Smooth muscle cell (in vitro differentiated cells): ENCODE data around the gene USP46. TPM values are rescaled to one million over a fixed set of nuclear protein-coding genes. Genes with fewer than 3 reads are reported as not detected.
A peak's percentile ranks its signal among the peaks of the same experiment; 100 is the strongest.

Experiments
- DNase-seq: peaks from one replicate; lab custom pipeline; 2025; ENCODE audit not compliant: unreplicated experiment; lab: John Stamatoyannopoulos, UW
- H2AFZ ChIP-seq: fragments of 200-600 bp; sonication (generic); 2 replicates; pipeline ENCODE4 v1.6.0; 2016; ENCODE audit warnings: antibody characterized with exemption, low read depth, mild to moderate bottlenecking
- H3F3A ChIP-seq: fragments of 200-600 bp; sonication (generic); 2 replicates; pipeline ENCODE4 v1.6.0; 2017; ENCODE audit warnings: antibody characterized with exemption, low read depth
- H3K27ac ChIP-seq: fragments of 200-600 bp; sonication (generic); 2 replicates; pipeline ENCODE4 v1.5.1; 2016; ENCODE audit warnings: low read depth, mild to moderate bottlenecking
- H3K27me3 ChIP-seq: fragments of 200-600 bp; sonication (generic); 2 replicates; pipeline ENCODE4 v1.6.1; 2016; ENCODE audit warnings: low read depth, mild to moderate bottlenecking
- H3K36me3 ChIP-seq: fragments of 200-600 bp; sonication (generic); 2 replicates; pipeline ENCODE4 v1.5.1; 2016; ENCODE audit warnings: low read depth
- H3K4me1 ChIP-seq: fragments of 200-600 bp; sonication (generic); 2 replicates; pipeline ENCODE4 v1.5.1; 2016; ENCODE audit warnings: low read depth
- H3K4me2 ChIP-seq: fragments of 200-600 bp; sonication (generic); 2 replicates; pipeline ENCODE4 v1.6.0; 2016; ENCODE audit warnings: mild to moderate bottlenecking
- H3K4me3 ChIP-seq: fragments of 200-600 bp; sonication (generic); 2 replicates; pipeline ENCODE4 v1.5.1; 2016; ENCODE audit warnings: mild to moderate bottlenecking
- H3K79me2 ChIP-seq: fragments of 200-600 bp; sonication (generic); 2 replicates; pipeline ENCODE4 v1.6.0; 2016; ENCODE audit warnings: low read depth, mild to moderate bottlenecking
- H3K9ac ChIP-seq: fragments of 200-600 bp; sonication (generic); 2 replicates; pipeline ENCODE4 v1.6.0; 2016; ENCODE audit warnings: low read depth
- H3K9me3 ChIP-seq: fragments of 200-600 bp; sonication (generic); replicated peaks from 2 replicates; pipeline ENCODE4 v1.5.1; 2016; ENCODE audit warnings: low read depth
- H4K20me1 ChIP-seq: fragments of 200-600 bp; sonication (generic); 2 replicates; pipeline ENCODE4 v1.6.0; 2016; ENCODE audit warnings: low read depth
- WGBS: methylation state at CpG from one replicate; pipeline ENCODE4 v1.1.7; 2016; ENCODE audit warnings: low lambda C conversion rate; 5-methylcytosine and 5-hydroxymethylcytosine counted together
- polyA plus RNA-seq: library from polyadenylated mRNA; unstranded; fragments of >200 nt; fragmentation: Nextera tagmentation; extraction: Ambion mirVana; gene quantifications from 2 replicates; pipeline ENCODE4 v1.2.1, GENCODE V29; 2016
- total RNA-seq: library from RNA; depleted of rRNA; stranded (reverse); fragments of >200 nt; gene quantifications from 2 replicates; pipeline ENCODE4 v1.2.3, GENCODE V29; 2014
- TF ChIP-seq, protein P1 (sequence below): fragments of 200-600 bp; sonication (generic); IDR thresholded peaks from 2 replicates; pipeline ENCODE4 v1.5.1; 2017; ENCODE audit warnings: borderline replicate concordance, mild to moderate bottlenecking, antibody characterized with exemption; ENCODE audit not compliant: insufficient read depth, poor library complexity, severe bottlenecking

The USP46 gene
- total and polyA plus RNA-seq, 2 experiments from 2014 or later, result 17.2 to 30.4 TPM

DNA sequence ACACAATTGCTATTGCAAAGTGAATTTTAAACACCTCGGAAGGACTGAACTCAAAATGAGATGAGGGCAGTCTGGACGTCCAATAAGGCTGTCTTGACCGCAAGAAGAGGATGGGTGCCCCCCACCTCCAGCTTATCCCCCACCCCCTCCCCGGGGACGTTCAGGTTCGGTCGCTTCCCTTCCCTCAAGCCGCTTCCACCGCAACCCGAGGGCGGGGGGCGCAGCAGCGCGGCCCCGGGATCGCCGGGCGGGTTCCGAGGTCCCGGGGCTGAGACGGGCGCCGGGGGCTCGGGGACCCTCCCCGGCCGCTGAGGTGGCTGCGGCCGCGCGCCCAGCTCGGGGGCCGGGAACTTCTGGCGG, 480 bp downstream of the USP46 start:
- Histone ChIP-seq H3K36me3 (no peaks in the 10 kb centered on the region), H3K4me1 (peaks cover 17% of the 10 kb centered on the region), H3K79me2 (peaks cover 33% of the 10 kb centered on the region), H3K9ac (peak overlapping the region; percentile 88), H3K4me3 (peak overlapping the region; percentile 99), H4K20me1 (peaks cover 22% of the 10 kb centered on the region), H3K9me3 (no peaks in the 10 kb centered on the region), H2AFZ (peak overlapping the region; percentile 94), H3F3A (no peaks in the 10 kb centered on the region), H3K27me3 (no peaks in the 10 kb centered on the region), H3K27ac (peak overlapping the region; percentile 73), H3K4me2 (peak overlapping the region; percentile 83)
- WGBS, result 3% methylated on average over 14 of the region's 33 CpGs
- no peak for DNase-seq
- TF ChIP-seq, protein P1, sequence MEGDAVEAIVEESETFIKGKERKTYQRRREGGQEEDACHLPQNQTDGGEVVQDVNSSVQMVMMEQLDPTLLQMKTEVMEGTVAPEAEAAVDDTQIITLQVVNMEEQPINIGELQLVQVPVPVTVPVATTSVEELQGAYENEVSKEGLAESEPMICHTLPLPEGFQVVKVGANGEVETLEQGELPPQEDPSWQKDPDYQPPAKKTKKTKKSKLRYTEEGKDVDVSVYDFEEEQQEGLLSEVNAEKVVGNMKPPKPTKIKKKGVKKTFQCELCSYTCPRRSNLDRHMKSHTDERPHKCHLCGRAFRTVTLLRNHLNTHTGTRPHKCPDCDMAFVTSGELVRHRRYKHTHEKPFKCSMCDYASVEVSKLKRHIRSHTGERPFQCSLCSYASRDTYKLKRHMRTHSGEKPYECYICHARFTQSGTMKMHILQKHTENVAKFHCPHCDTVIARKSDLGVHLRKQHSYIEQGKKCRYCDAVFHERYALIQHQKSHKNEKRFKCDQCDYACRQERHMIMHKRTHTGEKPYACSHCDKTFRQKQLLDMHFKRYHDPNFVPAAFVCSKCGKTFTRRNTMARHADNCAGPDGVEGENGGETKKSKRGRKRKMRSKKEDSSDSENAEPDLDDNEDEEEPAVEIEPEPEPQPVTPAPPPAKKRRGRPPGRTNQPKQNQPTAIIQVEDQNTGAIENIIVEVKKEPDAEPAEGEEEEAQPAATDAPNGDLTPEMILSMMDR, result no peak

DNA sequence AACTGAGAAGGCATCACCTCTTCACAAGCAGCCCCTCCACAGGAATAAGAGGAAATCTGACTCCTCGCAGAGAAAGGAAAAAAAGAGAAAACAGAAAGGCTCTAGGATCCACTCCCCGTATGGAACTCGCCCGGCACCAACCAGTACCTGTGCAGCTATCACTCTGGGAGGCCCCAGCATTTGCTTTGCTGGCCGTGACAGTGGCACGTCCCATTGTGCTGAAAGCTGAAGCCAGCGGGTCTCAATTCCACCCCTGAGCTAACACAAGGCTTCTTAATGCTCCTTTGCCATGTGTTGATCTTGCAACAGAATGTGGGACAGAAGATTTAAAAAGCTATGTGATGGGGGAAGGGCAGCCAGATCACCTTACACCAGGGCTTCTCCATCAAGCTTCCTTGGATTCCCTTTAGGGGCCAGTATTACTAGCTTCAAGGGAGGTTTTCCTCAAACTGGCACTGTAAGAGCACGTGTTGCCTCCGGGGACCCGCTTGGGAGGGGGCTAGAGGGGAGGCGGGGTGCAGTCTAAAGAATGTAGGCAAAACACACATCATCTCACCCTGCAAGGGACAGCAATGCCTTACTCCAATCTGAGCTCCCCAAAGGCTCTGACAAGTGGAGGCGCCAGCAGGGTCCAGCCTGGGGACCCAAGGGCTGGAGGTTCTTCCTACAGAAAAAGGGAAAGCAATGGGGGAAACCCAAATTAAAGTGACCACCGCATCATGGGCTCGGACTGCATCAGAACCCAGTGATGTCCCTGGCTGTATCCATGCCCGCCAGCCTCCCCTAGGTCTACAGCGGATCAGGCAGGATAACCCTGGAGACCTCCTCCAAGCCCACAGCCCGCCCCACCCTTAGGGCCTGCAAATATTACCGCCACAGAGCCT, 1.2 kb downstream of the USP46 start:
- Histone ChIP-seq H3K27ac (no peak overlapping the region), H3K4me1 (peaks cover 17% of the 10 kb centered on the region), H3K4me2 (peak overlapping the region; percentile 83), H4K20me1 (peaks cover 28% of the 10 kb centered on the region), H3K9me3 (no peaks in the 10 kb centered on the region), H3K4me3 (peak overlapping the region; percentile 99), H3K36me3 (no peaks in the 10 kb centered on the region), H3F3A (no peaks in the 10 kb centered on the region), H3K27me3 (no peaks in the 10 kb centered on the region), H3K9ac (peak overlapping the region; percentile 88), H3K79me2 (peaks cover 41% of the 10 kb centered on the region), H2AFZ (no peak overlapping the region)
- DNase-seq, result no peak
- TF ChIP-seq, protein P1, result no peak
- 25% methylated on average over 18 of the region's 18 CpGs for WGBS

DNA sequence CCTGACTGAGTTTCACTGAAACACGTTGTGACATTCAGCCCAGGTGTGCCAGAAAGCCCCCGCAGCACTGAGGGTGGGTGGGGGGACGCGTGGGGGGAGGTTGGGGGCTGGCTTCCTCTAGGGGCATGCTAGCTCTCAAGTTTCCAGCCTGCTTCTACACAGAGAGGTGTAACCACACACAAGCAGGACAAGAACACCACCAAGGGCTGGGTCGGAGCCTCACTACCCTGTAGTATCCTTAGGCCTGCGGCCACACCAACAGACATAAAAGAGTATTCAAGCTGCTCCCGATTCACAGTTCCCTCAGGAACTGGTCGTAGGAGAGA, 1.8 kb downstream of the USP46 start:
- TF ChIP-seq, protein P1, result no peak
- Histone ChIP-seq H3K9ac (no peak overlapping the region), H2AFZ (no peak overlapping the region), H4K20me1 (peaks cover 28% of the 10 kb centered on the region), H3K4me1 (peaks cover 17% of the 10 kb centered on the region), H3F3A (no peaks in the 10 kb centered on the region), H3K36me3 (no peaks in the 10 kb centered on the region), H3K27me3 (no peaks in the 10 kb centered on the region), H3K4me3 (peak overlapping the region; percentile 99), H3K79me2 (peaks cover 47% of the 10 kb centered on the region), H3K27ac (no peak overlapping the region), H3K9me3 (no peaks in the 10 kb centered on the region), H3K4me2 (peak overlapping the region; percentile 83)
- DNase-seq, result no peak
- 69% methylated on average over 8 of the region's 8 CpGs for WGBS

DNA sequence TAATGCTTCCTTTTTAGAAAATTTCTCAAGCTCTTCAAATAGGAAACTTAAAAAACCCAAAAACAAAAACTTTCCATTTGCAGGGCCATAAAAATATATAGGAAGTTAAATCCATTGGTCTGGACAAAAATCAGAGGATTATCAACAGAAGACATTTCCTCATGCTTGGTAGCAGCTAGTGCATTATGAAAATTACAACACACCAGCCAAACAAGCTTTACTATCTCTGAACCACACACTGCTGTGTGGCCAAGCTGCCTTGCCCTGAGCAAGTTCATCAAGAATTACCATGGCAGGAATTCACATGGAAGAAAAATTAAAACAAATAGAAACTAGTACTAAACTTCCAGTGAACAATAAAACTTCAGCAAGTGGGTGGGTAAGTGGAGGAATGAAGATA, 3.6 kb downstream of the USP46 start:
- Histone ChIP-seq H3K4me3 (no peak overlapping the region), H3F3A (peaks cover 6% of the 10 kb centered on the region), H3K79me2 (peaks cover 64% of the 10 kb centered on the region), H3K36me3 (no peaks in the 10 kb centered on the region), H3K4me2 (no peak overlapping the region), H4K20me1 (peaks cover 44% of the 10 kb centered on the region), H3K9me3 (no peaks in the 10 kb centered on the region), H3K27ac (no peak overlapping the region), H3K4me1 (peaks cover 16% of the 10 kb centered on the region), H3K27me3 (no peaks in the 10 kb centered on the region), H2AFZ (no peak overlapping the region), H3K9ac (no peak overlapping the region)
- no peak for DNase-seq
- TF ChIP-seq, protein P1, result no peak
